Ovary (tissue), 9 donors: ENCODE results near the gene REEP3. TPM values are rescaled to one million over a fixed set of nuclear protein-coding genes. Genes with fewer than 3 reads are reported as not detected.

ENCODE experiments used
- DNase-seq, 5 donors: peaks; one replicate each; pipeline ENCODE4 v3.0.0-alpha.2; 2019 to 2020
- H3K27ac ChIP-seq, 2 donors: fragments of 200-600 bp; one replicate each; pipeline versions ENCODE4 v1.5.1 to v1.8.0; 2019 to 2022
- H3K27me3 ChIP-seq: fragments of 200-600 bp; one replicate; pipeline ENCODE4 v1.8.0; 2022
- H3K36me3 ChIP-seq: fragments of 200-600 bp; sonication (generic); one replicate; pipeline ENCODE4 v1.5.1; 2019
- H3K4me1 ChIP-seq: one replicate; pipeline ENCODE4 v1.8.1; 2013; ENCODE audit warnings: mild to moderate bottlenecking, moderate library complexity; ENCODE audit not compliant: insufficient read depth
- H3K4me3 ChIP-seq: fragments of 200-600 bp; sonication (generic); one replicate; pipeline ENCODE4 v1.5.1; 2017
- H3K9me3 ChIP-seq, 2 donors: fragments of 200-600 bp in 1 of 2; sonication (generic) in 1 of 2; one replicate each; pipeline versions ENCODE4 v1.5.1 to v1.8.1; 2013 to 2019; ENCODE audit warnings: mild to moderate bottlenecking in 1 of 2, moderate library complexity in 1 of 2
- EP300 ChIP-seq: sonication (generic); formaldehyde crosslinking; IDR thresholded peaks from one replicate; pipeline ENCODE4 v1.6.1; 2017; ENCODE audit warnings: antibody characterized with exemption
- POLR2A ChIP-seq: fragments of 450-650 bp; IDR thresholded peaks from one replicate; pipeline ENCODE4 v1.6.1; 2017; ENCODE audit warnings: antibody characterized with exemption, mild to moderate bottlenecking, moderate library complexity
- WGBS, 3 donors: extraction: QIAGEN DNeasy Blood & Tissue Kit in 1 of 3; methylation state at CpG; one replicate each; pipeline versions ENCODE4 v1.1.5 to v1.1.7; 2013 to 2017; 5-methylcytosine and 5-hydroxymethylcytosine counted together
- intact Hi-C, 4 donors: fragments of 100-400 bp; cut with DNase I; formaldehyde crosslinking; loops; one replicate each; pipeline versions ENCODE4 v1.11.0 to v1.15.1; 2022 to 2023
- polyA plus RNA-seq, 2 donors: library from polyadenylated mRNA; stranded (reverse); fragments of 200-250 nt in 1 of 2; fragments of 350-450 nt in 1 of 2; fragmentation: Illumina TruSeq in 1 of 2; extraction: RNeasy Lipid Tissue Mini Kit (QIAGEN cat#74804) in 1 of 2; gene quantifications; one replicate each; pipeline ENCODE4 v1.2.3, GENCODE V29; 2013 to 2014
- total RNA-seq, 7 donors: library from RNA; depleted of rRNA in 2 of 7; stranded (reverse); fragments of >200 nt in 2 of 7; fragmentation: NEBNext Ultra II Directional in 3 of 7; extraction: Animal tissue kit (Norgen Biotek cat#: 25700) in 3 of 7; gene quantifications; one replicate each; pipeline versions ENCODE4 v1.1.0 to v1.2.4, GENCODE V29; 2016 to 2023
- TF ChIP-seq, protein P1 (sequence below), 3 donors: fragments of 450-650 bp in 2 of 3; fragments of 200-600 bp in 1 of 3; IDR thresholded peaks; one replicate each; pipeline versions ENCODE4 v1.5.1 to v1.8.0; 2016 to 2022; ENCODE audit warnings: antibody characterized with exemption in 3 of 3, mild to moderate bottlenecking in 1 of 3
- donor health status: DM: no; HTN: no; CAD: no; lungs with moderate emphysema.
- donor health status: DM: no; HTN: no; CAD: no.
- donor health status: Bipolar disorder and iron deficiency.
- donor health status: DM: yes; HTN: yes; CAD: no.
- donor health status: DM: no; HTN: no; CAD: no.
- donor health status: DM: yes; HTN: yes; CAD: no.

The REEP3 gene
- total and polyA plus RNA-seq, 9 donors, result 9.3 to 30.5 (median 23.1) TPM

DNA sequence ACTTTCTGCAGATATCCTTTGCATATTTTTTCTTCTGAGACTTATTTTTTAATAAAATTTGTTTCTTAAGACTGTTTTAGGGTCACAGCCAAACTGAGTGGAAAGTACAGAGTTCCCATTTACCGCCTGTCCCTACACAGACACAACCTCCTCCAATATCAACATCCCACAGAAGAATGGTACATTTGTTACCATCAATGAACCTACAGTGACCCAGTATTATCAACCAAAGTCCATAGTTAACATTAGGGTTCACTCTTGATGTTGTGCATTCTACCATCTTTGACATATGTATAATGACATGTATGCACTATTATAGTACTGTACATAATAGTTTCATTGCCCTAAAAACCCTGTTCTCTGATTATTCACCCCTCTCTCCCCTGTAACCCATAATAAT is 14.6 kb upstream of the REEP3 start:
- Histone ChIP-seq H3K4me3 (no peak overlapping the region), H3K9me3 (no peaks in the 10 kb centered on the region), H3K27me3 (no peaks in the 10 kb centered on the region), H3K27ac (no peak overlapping the region), H3K4me1 (peaks cover 3% of the 10 kb centered on the region), H3K36me3 (no peaks in the 10 kb centered on the region)
- TF ChIP-seq, protein P1, sequence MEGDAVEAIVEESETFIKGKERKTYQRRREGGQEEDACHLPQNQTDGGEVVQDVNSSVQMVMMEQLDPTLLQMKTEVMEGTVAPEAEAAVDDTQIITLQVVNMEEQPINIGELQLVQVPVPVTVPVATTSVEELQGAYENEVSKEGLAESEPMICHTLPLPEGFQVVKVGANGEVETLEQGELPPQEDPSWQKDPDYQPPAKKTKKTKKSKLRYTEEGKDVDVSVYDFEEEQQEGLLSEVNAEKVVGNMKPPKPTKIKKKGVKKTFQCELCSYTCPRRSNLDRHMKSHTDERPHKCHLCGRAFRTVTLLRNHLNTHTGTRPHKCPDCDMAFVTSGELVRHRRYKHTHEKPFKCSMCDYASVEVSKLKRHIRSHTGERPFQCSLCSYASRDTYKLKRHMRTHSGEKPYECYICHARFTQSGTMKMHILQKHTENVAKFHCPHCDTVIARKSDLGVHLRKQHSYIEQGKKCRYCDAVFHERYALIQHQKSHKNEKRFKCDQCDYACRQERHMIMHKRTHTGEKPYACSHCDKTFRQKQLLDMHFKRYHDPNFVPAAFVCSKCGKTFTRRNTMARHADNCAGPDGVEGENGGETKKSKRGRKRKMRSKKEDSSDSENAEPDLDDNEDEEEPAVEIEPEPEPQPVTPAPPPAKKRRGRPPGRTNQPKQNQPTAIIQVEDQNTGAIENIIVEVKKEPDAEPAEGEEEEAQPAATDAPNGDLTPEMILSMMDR (IDR thresholded peaks at IDR 0.05), result no peak
- no peak for TF ChIP-seq EP300
- no peak for TF ChIP-seq POLR2A
- intact Hi-C loops, result no loop called here
- WGBS, 3 donors, result 62 to 82% (median 65%) methylated on average over 1 of the region's 1 CpG
- no peak for DNase-seq

DNA sequence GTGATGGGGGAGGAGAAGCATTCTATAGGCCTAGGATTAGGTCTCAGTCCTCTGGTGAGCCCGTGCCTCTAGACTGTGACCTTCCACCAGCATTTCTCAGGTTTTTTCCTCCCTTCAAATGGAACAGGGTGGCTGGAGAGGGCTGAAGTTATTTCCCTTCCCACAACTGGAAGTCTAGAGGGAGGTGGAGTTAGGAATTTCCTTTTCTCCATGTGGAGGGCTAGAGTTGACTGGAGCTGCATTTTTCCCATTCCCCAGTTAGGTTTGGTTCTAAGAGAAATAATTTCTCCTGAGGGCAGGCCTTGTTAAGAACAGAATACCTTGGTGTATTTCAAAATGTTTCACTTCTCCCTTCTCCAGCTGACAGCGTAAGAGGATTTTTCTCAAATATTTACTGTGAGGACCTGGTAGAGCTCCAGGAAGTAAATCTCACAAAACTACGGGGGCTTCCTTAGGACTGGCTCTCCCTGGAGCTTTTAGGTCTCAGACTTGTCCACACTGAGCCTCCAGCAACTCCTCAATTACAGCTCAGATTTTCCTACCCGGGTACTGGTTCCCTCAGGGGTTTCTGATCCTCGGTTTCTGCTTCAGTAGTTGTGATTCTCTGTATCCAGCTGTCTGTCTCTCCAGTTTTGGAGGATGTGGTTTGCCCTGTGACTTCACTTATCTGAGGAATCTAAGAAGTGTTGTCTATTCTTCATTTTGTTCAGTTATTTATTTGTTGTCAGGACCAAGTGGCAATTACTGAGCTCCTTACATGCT is 6.0 kb upstream of the REEP3 start:
- H3K4me3 ChIP-seq, result no peak overlapping the region
- no peak for DNase-seq
- intact Hi-C loops, result no loop called here
- H3K4me1 ChIP-seq, result no peaks in the 10 kb centered on the region
- no peaks in the 10 kb centered on the region for H3K36me3 ChIP-seq
- no peaks in the 10 kb centered on the region for H3K27me3 ChIP-seq
- WGBS, 3 donors, result 40 to 53% (median 47%) methylated on average over 5 of the region's 5 CpGs
- no peak overlapping the region for H3K27ac ChIP-seq
- TF ChIP-seq POLR2A (no peak), EP300 (no peak)
- TF ChIP-seq, protein P1 (IDR thresholded peaks at IDR 0.05), result no peak
- H3K9me3 ChIP-seq, result no peaks in the 10 kb centered on the region

DNA sequence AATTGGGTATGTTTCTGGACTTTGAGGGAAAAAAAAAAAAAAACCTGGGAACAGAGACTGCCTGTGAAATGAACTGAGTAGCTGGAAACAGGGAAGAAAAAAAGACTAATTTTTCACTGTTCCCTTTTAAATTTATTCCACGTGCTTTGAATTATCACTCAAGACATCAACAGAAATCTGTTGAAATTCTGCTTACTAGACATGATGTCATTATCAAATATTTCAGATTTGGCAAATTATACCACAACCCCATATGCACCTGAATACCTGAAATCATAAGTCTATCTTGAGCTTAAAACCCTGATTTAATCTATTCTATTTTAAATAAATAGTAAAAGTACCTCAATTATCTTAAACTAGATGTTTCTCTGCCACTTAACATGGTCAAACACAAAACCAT is 5.0 kb upstream of the REEP3 start:
- H3K4me3 ChIP-seq, result no peak overlapping the region
- TF ChIP-seq POLR2A (no peak), EP300 (no peak)
- TF ChIP-seq, protein P1 (IDR thresholded peaks at IDR 0.05), result no peak
- intact Hi-C loops, result no loop called here
- DNase-seq, result no peak
- no peaks in the 10 kb centered on the region for H3K9me3 ChIP-seq
- WGBS, 3 donors, result 61 to 90% (median 82%) methylated on average over 1 of the region's 1 CpG
- H3K4me1 ChIP-seq, result no peaks in the 10 kb centered on the region
- no peaks in the 10 kb centered on the region for H3K36me3 ChIP-seq
- no peak overlapping the region for H3K27ac ChIP-seq
- H3K27me3 ChIP-seq, result no peaks in the 10 kb centered on the region

DNA sequence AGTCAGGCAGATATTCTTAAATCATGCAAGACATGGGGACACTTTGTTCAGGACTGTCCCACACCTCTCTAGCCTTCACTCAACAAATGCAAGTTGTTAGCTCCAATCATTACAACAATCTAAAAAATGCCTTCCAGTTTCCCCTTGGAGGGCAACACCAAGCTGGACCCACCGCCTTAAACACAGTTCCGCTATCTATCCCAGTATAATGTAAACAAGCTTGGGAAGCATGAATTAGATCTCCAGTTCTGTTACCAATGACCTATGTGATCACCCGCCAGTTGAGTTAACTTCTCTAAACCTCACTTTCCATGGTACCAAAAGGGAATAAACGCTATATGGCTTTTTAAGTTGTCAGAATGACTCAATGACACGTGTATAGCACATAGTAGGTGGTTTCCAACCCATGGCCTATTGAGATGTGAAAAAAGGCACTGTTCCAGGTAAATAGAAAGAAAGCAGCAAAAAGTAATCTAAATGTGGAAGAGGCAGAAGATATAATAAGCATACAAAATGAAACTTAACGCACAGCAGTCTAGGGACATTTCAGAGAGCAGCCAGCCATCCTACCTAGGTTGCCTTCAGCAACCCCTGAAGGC is 2.4 kb upstream of the REEP3 start:
- H3K4me1 ChIP-seq, result peaks cover 3% of the 10 kb centered on the region
- no peak overlapping the region for H3K4me3 ChIP-seq
- no peak for DNase-seq
- H3K27me3 ChIP-seq, result no peaks in the 10 kb centered on the region
- TF ChIP-seq EP300 (no peak), POLR2A (no peak)
- TF ChIP-seq, protein P1 (IDR thresholded peaks at IDR 0.05), result no peak
- 93 to 94% (median 94%) methylated on average over 6 of the region's 6 CpGs for WGBS, 3 donors
- H3K27ac ChIP-seq, result no peak overlapping the region
- no peaks in the 10 kb centered on the region for H3K36me3 ChIP-seq
- no peaks in the 10 kb centered on the region for H3K9me3 ChIP-seq
- intact Hi-C loops, result no loop called here
